ENCODE data around the gene ARID3A.

DNA sequence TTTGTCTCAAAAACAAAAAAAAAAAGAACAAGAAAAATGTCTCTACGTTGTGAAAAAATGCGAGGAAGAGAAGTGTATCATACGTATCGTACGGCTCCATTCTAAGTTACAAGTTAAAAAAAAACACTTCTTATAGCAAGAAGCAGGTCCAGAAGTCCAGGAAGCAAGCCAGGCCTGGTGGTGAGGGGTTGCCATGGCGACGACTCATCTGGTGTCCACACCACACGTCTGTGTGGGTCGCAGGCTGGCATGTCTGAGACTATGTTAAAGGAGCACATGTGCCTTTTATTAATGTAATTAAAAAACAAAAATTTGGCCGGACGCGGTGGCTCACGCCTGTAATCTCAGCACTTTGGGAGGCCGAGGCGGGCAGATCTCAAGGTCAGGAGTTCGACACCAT lies 38.8 kb upstream of the ARID3A start:
- no peak for TF ChIP-seq EP300 (IDR thresholded peaks at IDR 0.05)
- TF ChIP-seq, protein P1, sequence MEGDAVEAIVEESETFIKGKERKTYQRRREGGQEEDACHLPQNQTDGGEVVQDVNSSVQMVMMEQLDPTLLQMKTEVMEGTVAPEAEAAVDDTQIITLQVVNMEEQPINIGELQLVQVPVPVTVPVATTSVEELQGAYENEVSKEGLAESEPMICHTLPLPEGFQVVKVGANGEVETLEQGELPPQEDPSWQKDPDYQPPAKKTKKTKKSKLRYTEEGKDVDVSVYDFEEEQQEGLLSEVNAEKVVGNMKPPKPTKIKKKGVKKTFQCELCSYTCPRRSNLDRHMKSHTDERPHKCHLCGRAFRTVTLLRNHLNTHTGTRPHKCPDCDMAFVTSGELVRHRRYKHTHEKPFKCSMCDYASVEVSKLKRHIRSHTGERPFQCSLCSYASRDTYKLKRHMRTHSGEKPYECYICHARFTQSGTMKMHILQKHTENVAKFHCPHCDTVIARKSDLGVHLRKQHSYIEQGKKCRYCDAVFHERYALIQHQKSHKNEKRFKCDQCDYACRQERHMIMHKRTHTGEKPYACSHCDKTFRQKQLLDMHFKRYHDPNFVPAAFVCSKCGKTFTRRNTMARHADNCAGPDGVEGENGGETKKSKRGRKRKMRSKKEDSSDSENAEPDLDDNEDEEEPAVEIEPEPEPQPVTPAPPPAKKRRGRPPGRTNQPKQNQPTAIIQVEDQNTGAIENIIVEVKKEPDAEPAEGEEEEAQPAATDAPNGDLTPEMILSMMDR (IDR thresholded peaks at IDR 0.05), result no peak

Data from sigmoid colon (tissue), 4 donors.